Retinal pigment epithelial cell (primary cell): ENCODE results near the gene ASCL2.

ENCODE experiments used
- DNase-seq: peaks from one replicate; pipeline ENCODE4 v3.0.0-alpha.2; 2010; ENCODE audit warnings: low read depth
- H3K4me3 ChIP-seq: 2 replicates; pipeline ENCODE4 v1.5.1; 2011; ENCODE audit warnings: mild to moderate bottlenecking, low read length, control low read depth, moderate library complexity
- CTCF ChIP-seq: conservative IDR thresholded peaks from 2 replicates; pipeline ENCODE4 v1.5.1; 2011; ENCODE audit warnings: low read depth, low read length, control low read depth, inconsistent platforms

ASCL2 gene

GRCh38 chr11:2312232-2313042 is 42.0 kb upstream of the ASCL2 start:
- DNase-seq, result no peak
- no peak for TF ChIP-seq CTCF
- no peak overlapping the region for H3K4me3 ChIP-seq

GRCh38 chr11:2311353-2312133 is 41.2 kb upstream of the ASCL2 start:
- TF ChIP-seq CTCF, result no peak
- no peak for DNase-seq
- H3K4me3 ChIP-seq, result no peak overlapping the region

GRCh38 chr11:2310786-2311352 is 40.5 kb upstream of the ASCL2 start:
- no peak overlapping the region for H3K4me3 ChIP-seq
- no peak for DNase-seq
- no peak for TF ChIP-seq CTCF

GRCh38 chr11:2310073-2310785 is 39.8 kb upstream of the ASCL2 start:
- no peak for TF ChIP-seq CTCF
- H3K4me3 ChIP-seq, result no peak overlapping the region
- DNase-seq, result no peak

GRCh38 chr11:2309251-2310072 is 39.1 kb upstream of the ASCL2 start:
- no peak overlapping the region for H3K4me3 ChIP-seq
- no peak for TF ChIP-seq CTCF

GRCh38 chr11:2308713-2309112 is 38.3 kb upstream of the ASCL2 start:
- TF ChIP-seq CTCF, result no peak
- no peak for DNase-seq
- no peak overlapping the region for H3K4me3 ChIP-seq

More at GRCh38 chr11:2309251-2310072, 39.1 kb upstream of the ASCL2 start:
- no peak for DNase-seq
